HG03103 (cell line): ENCODE measurements around the gene SPDYE8.
"Not testable (repeated sequence)": the region's sequence is repeated elsewhere in the genome, so short reads cannot be mapped to it uniquely, and the experiment has no call there.

Experiments used
- ATAC-seq: cut with Tn5 transposase; IDR thresholded peaks from one replicate; pipeline ENCODE4 v1.9.1; 2021; ENCODE audit warnings: low read depth; ENCODE audit not compliant: unreplicated experiment

SPDYE8 gene

GRCh38 chr7:73029666-73030065 is at the start of gene SPDYE8:
Gene SPDYE8, minus strand, starts transcription at chr7:73029766. Its CDS starts 1,800 bp downstream, at chr7:73027966.
- ATAC-seq = not testable (repeated sequence)

- ATAC-seq = not testable (repeated sequence)
Measured at GRCh38 chr7:73057811-73058210, 28.2 kb upstream of the SPDYE8 start, which contains the start of gene SPDYE11. Gene SPDYE11, minus strand, starts transcription at chr7:73057911. Its CDS starts 1,800 bp downstream, at chr7:73056111.

- not testable (repeated sequence) for ATAC-seq
Measured at GRCh38 chr7:73006491-73006890, 23.1 kb downstream of the SPDYE8 start.

GRCh38 chr7:73005693-73006447 is 23.7 kb downstream of the SPDYE8 start:
- ATAC-seq = peak; percentile 66

GRCh38 chr7:73005356-73005692 is 24.2 kb downstream of the SPDYE8 start:
- ATAC-seq = peak; percentile 71

- not testable (repeated sequence) for ATAC-seq
Measured at GRCh38 chr7:72997887-72998468, 31.6 kb downstream of the SPDYE8 start.

- not testable (repeated sequence) for ATAC-seq
Measured at GRCh38 chr7:72997447-72997846, 32.1 kb downstream of the SPDYE8 start.

GRCh38 chr7:72995484-72995883 is 34.1 kb downstream of the SPDYE8 start:
- ATAC-seq = not testable (repeated sequence)

- ATAC-seq = not testable (repeated sequence)
Measured at GRCh38 chr7:72990146-72990913, 39.2 kb downstream of the SPDYE8 start.

GRCh38 chr7:72982084-72982483 is 47.5 kb downstream of the SPDYE8 start:
- ATAC-seq = not testable (repeated sequence)

- ATAC-seq = not testable (repeated sequence)
Measured at GRCh38 chr7:72980382-72980781, 49.2 kb downstream of the SPDYE8 start.

GRCh38 chr7:72976434-72976833 is 53.1 kb downstream of the SPDYE8 start:
- not testable (repeated sequence) for ATAC-seq

GRCh38 chr7:72975656-72976286 is 53.8 kb downstream of the SPDYE8 start:
- ATAC-seq = not testable (repeated sequence)

GRCh38 chr7:72974781-72975180 is 54.8 kb downstream of the SPDYE8 start:
- ATAC-seq = not testable (repeated sequence)

GRCh38 chr7:72971505-72971904 is 58.1 kb downstream of the SPDYE8 start:
- ATAC-seq = not testable (repeated sequence)
